GM12878 (cell line): ENCODE results near the gene PAPSS2. TPM values are rescaled to one million over a fixed set of nuclear protein-coding genes. Genes with fewer than 3 reads are reported as not detected.

Experiments
- ATAC-seq: fragments of 200-7000 bp; cut with Tn5 transposase; 3 replicates; pipeline ENCODE4 v1.9.1; 2020; ENCODE audit warnings: mild to moderate bottlenecking, moderate library complexity
- BruUV-seq: library from RNA; stranded (reverse); fragments of 400-500 nt; replicated peaks from 2 replicates; lab custom pipeline; 2021; lab: Mats Ljungman, UMichigan
- CTCF ChIA-PET: fragments of 300-600 bp; sonication (Branson Sonifier 250); formaldehyde crosslinking; extraction: SDS; loops from one replicate; lab custom pipeline; 2021; ENCODE audit warnings: inconsistent platforms; lab: Yijun Ruan, JAX
- POLR2A ChIA-PET: fragments of 350-600 bp; formaldehyde crosslinking; extraction: SDS; loops from one replicate; lab custom pipeline; 2021; ENCODE audit warnings: inconsistent platforms; lab: Charles Lee
- RAD21 ChIA-PET: fragments of 300-600 bp; sonication (Branson Sonifier 250); formaldehyde crosslinking; loops from one replicate; lab custom pipeline; 2023; ENCODE audit warnings: antibody characterized with exemption; ENCODE audit not compliant: unreplicated experiment; lab: Charles Lee
- SMC1A ChIA-PET: fragments of 300-600 bp; sonication (Branson Sonifier 250); formaldehyde crosslinking; loops from one replicate; lab custom pipeline; 2023; ENCODE audit not compliant: unreplicated experiment, uncharacterized antibody; lab: Charles Lee
- DNase-seq: peaks from one replicate; pipeline ENCODE4 v3.0.0-alpha.2; 2011; ENCODE audit warnings: low read depth, low spot score
- FAIRE-seq: peaks from 3 replicates; lab custom pipeline; 2011; peaks lifted over from hg19 to GRCh38; lab: Jason Lieb, UNC
- H2AFZ ChIP-seq: 2 replicates; pipeline ENCODE4 v1.6.0; 2011; ENCODE audit warnings: low read depth, low read length, control low read depth; ENCODE audit not compliant: control insufficient read depth
- H3K27ac ChIP-seq: 2 replicates; pipeline ENCODE4 v1.5.1; 2011; ENCODE audit warnings: control low read depth; ENCODE audit not compliant: control insufficient read depth, insufficient read depth
- H3K27me3 ChIP-seq, 2 experiments: replicated peaks in 1 of 2; 2 replicates each; pipeline versions ENCODE4 v1.6.0 to v1.6.1; 2011; ENCODE audit warnings: low read length in 1 of 2; ENCODE audit not compliant: control insufficient read depth in 2 of 2, insufficient read depth in 2 of 2
- H3K36me3 ChIP-seq, 2 experiments: 2 replicates each; pipeline ENCODE4 v1.5.1; 2011; ENCODE audit warnings: low read length in 1 of 2; ENCODE audit not compliant: control insufficient read depth in 2 of 2, insufficient read depth in 2 of 2
- H3K4me1 ChIP-seq: 2 replicates; pipeline ENCODE4 v1.6.1; 2011; ENCODE audit warnings: mild to moderate bottlenecking, low read length, moderate library complexity, mixed read lengths; ENCODE audit not compliant: control insufficient read depth, insufficient read depth
- H3K4me2 ChIP-seq: 2 replicates; pipeline ENCODE4 v1.6.0; 2011; ENCODE audit warnings: control low read depth; ENCODE audit not compliant: control insufficient read depth, insufficient read depth
- H3K4me3 ChIP-seq: fragments of 200-600 bp; sonication (generic); 2 replicates; pipeline ENCODE4 v1.5.1; 2016
- H3K79me2 ChIP-seq: 2 replicates; pipeline ENCODE4 v1.6.0; 2011; ENCODE audit warnings: low read length; ENCODE audit not compliant: control insufficient read depth, insufficient read depth
- H3K9ac ChIP-seq: 2 replicates; pipeline ENCODE4 v1.8.0; 2011; ENCODE audit warnings: low read length, control low read depth, mixed read lengths; ENCODE audit not compliant: control insufficient read depth, insufficient read depth
- H3K9me3 ChIP-seq: replicated peaks from 3 replicates; pipeline ENCODE4 v1.5.1; 2011; ENCODE audit warnings: mild to moderate bottlenecking, low read length; ENCODE audit not compliant: control insufficient read depth, insufficient read depth
- H4K20me1 ChIP-seq: 2 replicates; pipeline ENCODE4 v1.6.0; 2011; ENCODE audit not compliant: control insufficient read depth, insufficient read depth
- BACH1 ChIP-seq: fragments of 450-650 bp; IDR thresholded peaks from 2 replicates; pipeline ENCODE4 v1.6.1; 2017; ENCODE audit warnings: mild to moderate bottlenecking, borderline replicate concordance
- ETV6 ChIP-seq, 2 experiments: fragments of 450-650 bp in 1 of 2; IDR thresholded peaks in 1 of 2; conservative IDR thresholded peaks in 1 of 2; 2 replicates each; pipeline ENCODE4 v1.6.1; 2014; ENCODE audit warnings: antibody characterized with exemption in 1 of 2, borderline replicate concordance in 1 of 2, low read depth in 1 of 2, mild to moderate bottlenecking in 1 of 2, moderate library complexity in 1 of 2
- LARP7 ChIP-seq: fragments of 450-650 bp; IDR thresholded peaks from 2 replicates; pipeline ENCODE4 v1.6.1; 2017; ENCODE audit warnings: mild to moderate bottlenecking
- RUNX3 ChIP-seq: IDR thresholded peaks from 2 replicates; pipeline ENCODE4 v1.6.1; 2012; ENCODE audit warnings: low read length, inconsistent platforms
- SREBF2 ChIP-seq: IDR thresholded peaks from 2 replicates; pipeline ENCODE4 v1.6.1; 2012; ENCODE audit warnings: mild to moderate bottlenecking, low read length
- WGBS: methylation state at CpG from one replicate; pipeline ENCODE4 v1.1.6; 2016; ENCODE audit warnings: low lambda C conversion rate; ENCODE audit not compliant: insufficient replicate concordance, insufficient coverage; ENCODE audit errors: missing lambda C conversion rate; 5-methylcytosine and 5-hydroxymethylcytosine counted together
- in situ Hi-C: fragments of 300-500 bp; cut with MboI; formaldehyde crosslinking; loops from 9 replicates; pipeline ENCODE4 v1.14.3; 2018; ENCODE audit warnings: mixed read lengths
- intact Hi-C: fragments of 100-400 bp; cut with micrococcal nuclease; formaldehyde crosslinking; loops from one replicate; pipeline ENCODE4 v1.14.2; 2022; ENCODE audit not compliant: unreplicated experiment
- polyA plus RNA-seq, 11 experiments: library from polyadenylated mRNA; depleted of rRNA in 4 of 11; unstranded in 6 of 11; stranded (reverse) in 5 of 11; fragments of >200 nt; fragmentation: Nextera tagmentation in 4 of 11; fragmentation: Illumina TruSeq in 1 of 11; extraction: Ambion mirVana in 4 of 11; extraction: Trizol in 1 of 11; gene quantifications; 1 replicate in 1 of 11; 2 replicates in 10 of 11; pipeline versions ENCODE4 v1.2.1 to v1.2.3, GENCODE V29; 2011 to 2016; ENCODE audit warnings: inconsistent platforms in 2 of 11, missing spikeins in 2 of 11, low read depth in 1 of 11
- total RNA-seq, 4 experiments: library from RNA; depleted of rRNA in 3 of 4; stranded (reverse); fragments of >200 nt in 3 of 4; fragmentation: Illumina TruSeq in 1 of 4; extraction: Trizol in 1 of 4; gene quantifications; 2 replicates each; pipeline versions ENCODE4 v1.2.1 to v1.2.3, GENCODE V29; 2013 to 2021

PAPSS2 gene
- total and polyA plus RNA-seq, 10 of the 15 experiments (the other 5 are each of a cell fraction or from before 2014, with no cell fraction given): 0.15 to 2.1 (median 0.37) TPM

GRCh38 chr10:87696922-87697745, 37.5 kb downstream of the PAPSS2 start:
- POLR2A ChIA-PET: no interaction called here
- BruUV-seq: no TSS peak
- SMC1A ChIA-PET: no interaction called here
- in situ Hi-C loops: no loop called here
- H4K20me1 ChIP-seq: no peaks in the 10 kb centered on the region
- H3K79me2 ChIP-seq: no peaks in the 10 kb centered on the region
- H3K27ac ChIP-seq: no peak overlapping the region
- no peak overlapping the region for H3K4me2 ChIP-seq
- WGBS: 29% methylated on average over 11 of the region's 11 CpGs
- RAD21 ChIA-PET: no interaction called here
- no peaks in the 10 kb centered on the region for H3K9me3 ChIP-seq
- no peak for ATAC-seq
- intact Hi-C loops: no loop called here
- H3K27me3 ChIP-seq: no peaks in the 10 kb centered on the region; a peak in 1 of 4 replicates
- no peaks in the 10 kb centered on the region for H3K36me3 ChIP-seq
- no peak overlapping the region for H2AFZ ChIP-seq
- no peak for TF ChIP-seq RUNX3
- TF ChIP-seq LARP7: no peak
- TF ChIP-seq, all 136 proteins: peak for 0
- no peak overlapping the region for H3K4me3 ChIP-seq
- CTCF ChIA-PET: no interaction called here
- no peaks in the 10 kb centered on the region for H3K4me1 ChIP-seq
- no peak overlapping the region for H3K9ac ChIP-seq
- DNase-seq (no peak), FAIRE-seq (no peak)

GRCh38 chr10:87700031-87700796, 40.5 kb downstream of the PAPSS2 start:
- Histone ChIP-seq H3K4me2 (no peak overlapping the region), H3K9me3 (no peaks in the 10 kb centered on the region), H4K20me1 (no peaks in the 10 kb centered on the region), H3K36me3 (no peaks in the 10 kb centered on the region), H3K9ac (no peak overlapping the region), H3K27ac (no peak overlapping the region), H3K79me2 (no peaks in the 10 kb centered on the region), H3K4me3 (no peak overlapping the region), H2AFZ (no peak overlapping the region), H3K4me1 (no peaks in the 10 kb centered on the region), H3K27me3 (no peaks in the 10 kb centered on the region; a peak in 1 of 4 replicates)
- BruUV-seq: no TSS peak
- ATAC-seq (no peak), DNase-seq (no peak), FAIRE-seq (no peak)
- ChIA-PET POLR2A (no interaction called here), SMC1A (interaction anchor here (0.9 kb wide), 1 partner anchor 9 kb away, joined by 3 read pairs; no protein-coding TSS in a partner anchor), RAD21 (interaction anchor here (0.7 kb wide), 1 partner anchor 488 kb away, joined by 3 read pairs; no protein-coding TSS in a partner anchor), CTCF (no interaction called here)
- in situ Hi-C loops: no loop called here
- intact Hi-C loops: no loop called here
- TF ChIP-seq ETV6 (conservative IDR thresholded peaks at IDR 0.05 in 1 of 2, IDR thresholded peaks at IDR 0.05 in 1 of 2; ENCODE audit: borderline replicate concordance in 1 of 2, low read depth in 1 of 2) (no peak), BACH1 (no peak), SREBF2 (no peak)
- 55% methylated on average over 7 of the region's 7 CpGs for WGBS
